Right renal cortex interstitium (tissue), 3 donors: ENCODE measurements around the gene ABCC1. TPM values are rescaled to one million over a fixed set of nuclear protein-coding genes. Genes with fewer than 3 reads are reported as not detected.

ENCODE experiments used
- DNase-seq, 3 donors: peaks; one replicate each; pipeline ENCODE4 v3.0.0-alpha.2; 2013; ENCODE audit warnings: low read depth in 3 of 3, low spot score in 2 of 3
- polyA plus RNA-seq, 3 donors: library from polyadenylated mRNA; unstranded; fragments of 120-200 nt; gene quantifications; one replicate each; pipeline ENCODE4 v1.2.1, GENCODE V29; 2013; ENCODE audit not compliant: insufficient read length in 3 of 3

Gene ABCC1
- polyA plus RNA-seq, 3 donors = 20.9 to 24.5 (median 23.1) TPM

DNA sequence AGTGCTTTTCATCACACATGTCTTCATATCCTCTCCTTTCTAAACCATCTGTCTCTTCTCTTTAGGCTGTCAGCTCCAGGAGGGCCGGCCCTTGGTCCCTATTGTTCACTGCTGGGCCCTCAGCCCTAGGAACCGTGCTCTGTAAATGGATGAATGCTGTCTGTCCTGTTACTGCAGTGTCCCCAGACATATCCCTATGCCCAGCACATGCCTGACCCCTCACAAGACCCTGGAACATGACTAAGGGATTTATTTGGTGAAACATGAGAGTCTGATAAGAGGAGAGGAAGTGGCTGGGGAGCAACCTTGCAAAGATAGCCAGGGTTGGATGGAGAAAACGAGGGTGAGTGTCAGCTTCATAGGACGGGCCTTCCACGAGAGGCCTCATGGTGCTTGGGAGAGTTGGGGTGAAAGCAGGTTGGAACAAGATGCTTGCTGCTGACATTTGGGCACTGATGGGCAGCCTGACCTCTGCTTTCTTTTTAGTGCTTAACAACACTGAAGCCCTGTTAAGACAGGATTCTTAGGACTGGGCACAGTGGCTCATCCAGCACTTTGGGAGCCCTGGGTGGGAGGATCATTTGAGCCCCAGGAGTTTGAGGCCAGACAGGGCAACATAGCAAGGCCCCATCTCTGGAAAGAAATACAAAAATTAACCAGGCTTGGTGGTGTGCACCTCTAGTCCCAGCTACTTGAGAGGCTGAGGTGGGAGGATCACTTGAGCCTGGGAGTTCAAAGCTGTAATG lies 39.0 kb downstream of the ABCC1 start:
- DNase-seq = no peak

DNA sequence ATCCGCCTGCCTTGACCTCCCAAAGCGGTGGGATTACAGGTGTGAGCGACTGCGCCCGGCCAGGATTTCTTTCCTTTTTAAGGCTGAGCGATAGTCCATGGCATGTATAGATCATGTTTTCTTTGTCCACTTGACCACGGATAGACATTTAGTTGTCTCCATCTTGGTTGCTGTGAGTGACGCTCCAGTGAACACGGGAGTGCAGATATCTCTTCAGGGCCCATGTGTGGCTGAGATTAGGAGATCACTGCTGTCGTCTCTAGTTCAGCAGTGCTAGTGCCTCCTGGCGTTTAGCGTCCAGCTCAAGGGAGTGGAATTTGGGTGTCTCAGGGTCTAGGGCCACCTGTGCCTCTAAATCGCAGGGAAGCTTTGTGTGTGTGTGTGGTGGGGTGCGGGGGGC lies 41.5 kb downstream of the ABCC1 start:
- no peak for DNase-seq

DNA sequence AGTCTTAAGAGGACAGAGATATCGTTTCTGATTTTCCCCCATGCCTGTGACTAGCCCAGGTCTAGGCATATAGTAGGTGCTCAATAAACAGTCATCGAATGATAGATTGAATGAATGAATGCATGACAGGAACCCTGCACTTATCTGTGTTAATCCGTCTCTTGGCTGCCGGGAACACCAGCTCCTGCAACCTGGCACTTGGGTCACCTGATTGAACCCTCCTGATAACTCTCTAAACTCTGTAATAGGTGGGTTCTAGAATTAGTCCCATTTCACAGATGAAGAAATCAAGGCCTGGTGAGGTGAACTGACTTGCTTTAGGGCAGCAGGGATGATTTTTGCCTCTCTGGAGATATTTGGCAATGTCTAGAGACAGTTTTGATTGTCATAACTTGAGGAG lies 43.7 kb downstream of the ABCC1 start:
- DNase-seq = no peak

DNA sequence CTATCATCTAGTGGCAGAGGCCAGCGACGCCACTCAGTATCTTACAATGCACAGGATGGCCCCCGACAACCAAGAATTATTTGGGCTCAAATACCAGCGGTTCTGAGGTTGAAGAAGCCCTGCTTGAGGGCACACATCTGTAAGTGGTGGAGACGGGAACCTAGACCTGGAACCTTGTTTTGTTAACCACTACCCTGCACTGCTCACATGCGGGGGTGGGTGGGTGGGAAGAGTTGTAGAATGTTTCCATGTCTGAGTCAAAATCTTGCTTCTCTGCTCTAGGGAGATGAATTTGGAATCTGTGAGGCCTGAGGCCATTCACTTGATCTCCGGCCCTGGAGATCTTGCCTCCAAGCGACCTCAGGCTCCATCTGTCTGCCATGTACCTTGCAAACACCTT lies 44.1 kb downstream of the ABCC1 start:
- DNase-seq = no peak

DNA sequence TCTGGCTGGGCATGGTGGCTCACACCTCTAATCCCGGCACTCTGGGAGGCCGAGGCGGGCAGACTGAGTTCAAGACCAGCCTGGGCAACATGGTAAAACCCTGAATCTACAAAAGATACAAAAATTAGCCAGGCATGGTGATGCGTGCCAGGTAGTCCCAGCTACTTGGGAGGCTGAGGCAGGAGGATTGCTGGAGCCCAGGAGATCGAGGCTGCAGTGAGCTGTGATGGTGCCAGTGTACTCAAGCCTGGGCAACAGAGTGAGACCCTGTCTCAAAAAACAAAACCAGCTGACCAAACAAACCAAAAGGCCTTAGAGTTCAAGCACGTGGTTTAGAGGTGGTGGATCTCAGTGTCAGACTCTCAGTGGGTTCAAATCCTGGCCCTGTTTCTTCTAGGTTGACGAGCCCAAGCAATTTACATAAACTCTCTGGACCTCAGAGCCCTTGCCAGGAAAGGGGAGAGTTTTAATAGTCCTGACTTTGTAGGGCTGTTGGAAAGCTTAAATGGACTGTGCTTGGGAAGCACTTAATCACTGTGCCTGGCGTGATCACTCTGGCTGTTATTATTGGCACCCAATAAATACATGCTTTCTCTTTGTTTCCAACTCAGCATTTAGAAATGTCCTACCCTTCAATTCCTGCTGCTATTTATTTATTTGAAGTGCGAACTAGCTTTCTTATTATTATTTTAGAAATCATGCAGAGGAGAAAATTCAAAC lies 44.7 kb downstream of the ABCC1 start:
- DNase-seq = no peak

DNA sequence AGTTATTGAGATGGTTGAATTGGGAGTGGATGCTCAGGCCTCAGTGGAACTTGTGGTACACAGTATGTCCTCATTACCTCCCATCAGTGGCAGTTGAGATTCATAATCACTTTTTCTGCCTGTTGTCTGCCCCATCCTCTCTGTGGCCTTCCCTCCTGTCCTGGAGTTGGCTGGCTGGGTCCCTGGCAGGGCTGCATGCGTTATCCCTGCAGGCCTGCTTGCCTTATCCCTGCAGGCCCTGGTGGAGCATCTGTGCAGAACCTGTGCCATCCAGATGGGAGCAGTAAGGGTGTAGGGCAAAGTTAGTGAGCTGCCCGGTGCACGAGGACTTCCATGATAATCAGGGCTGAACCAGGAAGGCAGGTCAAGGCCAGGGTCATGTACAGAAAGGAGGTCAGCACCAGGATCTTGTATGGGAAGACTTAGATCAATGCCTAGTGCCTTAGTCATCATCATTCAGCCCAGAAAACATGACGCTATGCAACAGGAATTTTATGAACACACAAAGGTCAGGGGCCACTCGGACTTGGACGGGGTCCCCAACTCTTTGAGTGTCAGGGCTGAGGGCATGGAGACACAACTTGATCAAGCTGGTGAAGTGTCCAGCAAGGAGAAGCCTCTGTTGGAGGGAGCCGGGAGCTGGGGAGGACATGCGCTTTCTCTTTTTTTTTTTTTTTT lies 47.2 kb downstream of the ABCC1 start:
- no peak for DNase-seq

DNA sequence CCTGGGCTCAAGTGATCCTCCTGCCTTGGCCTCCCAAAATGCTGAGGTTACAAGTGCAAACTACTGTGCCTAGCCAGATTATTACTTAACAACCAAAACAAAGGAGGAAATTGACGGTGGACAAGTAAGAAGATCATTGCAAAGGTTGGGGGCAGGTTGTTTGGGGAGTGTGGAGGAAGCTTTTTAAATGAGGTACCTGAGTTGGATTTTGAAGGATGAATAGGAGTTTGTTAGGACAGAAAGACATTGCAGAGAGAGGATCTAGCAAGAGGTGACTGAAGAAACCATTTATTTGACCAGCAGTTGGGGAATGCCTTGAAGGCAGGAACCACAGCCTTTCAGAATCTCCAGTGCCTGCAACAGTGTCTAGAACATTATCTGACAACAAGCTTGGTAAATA lies 51.3 kb downstream of the ABCC1 start:
- no peak for DNase-seq

DNA sequence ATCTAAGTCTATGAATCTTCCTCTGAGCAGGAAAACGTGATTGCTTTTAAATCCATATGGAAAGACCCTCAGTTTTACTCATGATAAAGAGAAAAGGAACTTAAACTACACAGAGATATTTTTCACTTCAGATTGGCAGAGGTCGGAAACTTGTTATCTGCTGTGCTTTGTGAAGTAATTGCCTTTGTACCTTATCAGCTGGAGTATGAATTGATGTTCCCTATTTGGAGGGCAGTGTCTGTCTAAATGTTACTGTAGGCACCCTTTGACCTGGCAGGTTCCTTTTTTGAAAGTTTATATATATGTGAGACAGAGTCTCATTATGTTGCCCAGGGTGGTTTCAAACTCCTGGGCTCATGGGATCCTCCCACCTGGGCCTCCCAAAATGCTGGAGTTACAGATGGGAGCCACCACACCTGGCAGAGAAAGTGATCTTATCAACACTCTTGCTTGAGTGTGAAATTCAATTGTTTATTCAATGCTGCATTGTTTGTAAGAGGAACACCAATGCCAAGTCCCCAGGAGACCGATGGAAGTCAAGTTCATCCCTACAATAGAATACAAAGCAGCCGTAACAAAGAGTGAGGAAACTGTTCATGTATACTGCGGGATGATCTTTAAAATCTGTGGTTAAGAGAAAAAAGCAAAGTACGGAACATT lies 52.3 kb downstream of the ABCC1 start:
- no peak for DNase-seq

DNA sequence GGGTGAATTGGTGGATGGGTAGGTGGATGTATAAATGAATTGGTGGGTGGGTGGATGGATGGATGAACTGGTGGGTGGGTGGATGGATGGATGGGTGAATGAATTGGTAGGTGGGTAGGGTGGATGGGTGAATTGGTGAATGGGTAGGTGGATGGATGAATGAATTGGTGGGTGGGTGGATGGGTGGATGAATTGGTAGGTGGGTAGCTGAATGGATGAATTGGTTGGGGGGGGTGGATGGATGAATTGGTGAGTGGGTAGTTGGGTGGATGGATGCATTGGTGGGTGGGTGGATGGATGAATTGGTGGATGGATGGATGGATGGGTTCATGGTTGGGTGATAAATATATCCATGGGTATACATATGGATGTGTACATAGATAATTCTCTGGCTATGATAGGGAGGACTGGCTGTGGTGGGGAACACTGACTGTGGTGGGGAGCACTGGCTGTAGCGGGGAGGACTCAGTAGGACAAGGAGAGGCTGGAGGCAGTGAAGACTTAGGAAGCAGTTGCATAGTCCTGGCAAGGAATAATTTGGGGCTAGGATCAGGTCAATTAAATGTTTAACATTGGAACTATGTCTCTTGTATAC lies 54.4 kb downstream of the ABCC1 start:
- DNase-seq = no peak

DNA sequence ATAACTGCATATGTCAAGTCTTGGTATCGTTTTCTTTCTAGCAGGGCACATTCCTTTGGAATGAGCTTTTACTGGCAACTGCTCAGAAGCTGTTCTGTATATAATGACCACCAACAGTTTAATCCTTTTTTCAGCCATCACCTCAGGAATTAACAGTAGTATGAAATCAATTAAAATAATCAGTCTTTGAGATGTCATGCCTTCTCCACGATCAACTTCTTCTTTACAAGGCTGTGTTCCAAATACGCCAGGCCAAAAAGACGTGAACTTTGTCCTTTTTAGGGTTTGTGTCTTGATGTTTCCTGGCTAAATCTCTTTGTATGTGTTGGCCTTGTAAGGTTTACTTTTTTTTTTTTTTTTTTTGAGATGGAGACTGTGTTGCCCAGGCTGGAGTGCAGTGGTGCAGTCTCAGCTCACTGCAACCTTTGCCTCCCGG lies 54.9 kb downstream of the ABCC1 start:
- no peak for DNase-seq

DNA sequence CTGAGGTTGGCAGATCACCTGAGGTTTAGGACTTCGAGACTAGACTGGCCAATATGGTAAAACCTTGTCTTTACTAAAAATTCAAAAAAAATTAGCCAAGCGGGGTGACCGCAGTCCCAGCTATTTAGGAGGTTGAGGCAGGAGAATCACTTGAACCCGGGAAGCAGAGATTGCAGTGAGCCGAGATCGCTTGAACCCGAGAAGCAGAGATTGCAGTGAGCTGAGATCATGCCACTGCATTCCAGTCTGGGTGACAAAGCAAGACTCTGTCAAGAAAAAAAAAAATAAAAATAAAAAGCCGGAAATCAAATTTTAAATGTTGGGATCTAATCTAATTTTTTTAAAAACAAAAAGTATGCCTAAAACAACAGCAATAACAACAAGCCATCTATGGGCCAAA lies 56.3 kb downstream of the ABCC1 start:
- DNase-seq = no peak

DNA sequence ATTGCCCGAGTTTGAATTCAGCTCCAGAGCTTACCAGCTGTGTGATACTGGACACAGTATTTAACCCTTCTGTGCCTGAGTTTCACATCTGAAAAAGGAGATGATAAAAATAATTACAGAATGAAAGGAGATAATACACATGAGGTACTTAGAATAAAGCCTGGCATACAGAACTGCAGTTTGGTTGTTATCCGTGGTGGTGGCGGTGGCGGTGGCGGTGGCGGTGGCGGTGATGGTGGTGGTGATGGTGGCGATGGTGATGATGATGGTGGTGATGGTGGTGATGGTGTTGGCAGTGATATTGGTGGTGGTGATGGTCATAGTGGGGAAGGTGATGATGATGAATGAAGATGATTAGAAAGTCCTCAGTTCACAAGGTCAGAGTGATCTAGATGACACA lies 57.2 kb downstream of the ABCC1 start:
- no peak for DNase-seq

DNA sequence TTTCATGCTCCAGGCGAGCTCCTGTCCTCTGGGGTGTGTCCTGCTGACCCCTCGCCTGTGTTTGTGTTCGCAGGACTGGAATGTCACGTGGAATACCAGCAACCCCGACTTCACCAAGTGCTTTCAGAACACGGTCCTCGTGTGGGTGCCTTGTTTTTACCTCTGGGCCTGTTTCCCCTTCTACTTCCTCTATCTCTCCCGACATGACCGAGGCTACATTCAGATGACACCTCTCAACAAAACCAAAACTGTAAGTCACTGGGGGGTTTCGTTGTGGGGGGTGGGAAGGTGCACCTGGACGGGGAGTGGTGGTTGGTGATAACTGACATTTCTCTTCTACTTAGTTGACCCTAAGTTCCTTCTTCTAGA lies 58.3 kb downstream of the ABCC1 start:
- DNase-seq = no peak

DNA sequence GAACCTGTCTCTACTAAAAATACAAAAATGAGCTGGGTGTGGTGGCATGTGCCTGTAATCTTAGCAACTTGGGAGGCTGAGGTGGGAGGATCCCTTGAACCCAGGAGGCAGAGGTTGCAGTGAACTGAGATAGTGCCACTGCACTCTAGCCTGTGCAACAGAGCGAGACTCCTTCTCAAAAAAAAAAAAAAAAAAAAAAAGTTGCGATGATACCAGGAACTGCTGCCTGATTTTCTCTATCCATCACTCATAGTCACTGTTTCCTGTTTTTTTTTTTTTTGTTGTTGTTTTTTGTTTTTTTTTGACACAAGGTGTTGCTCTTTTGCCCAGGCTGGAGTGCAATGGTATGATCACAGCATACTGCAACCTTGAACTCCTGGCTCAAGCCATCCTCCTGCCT lies 59.2 kb downstream of the ABCC1 start:
- DNase-seq = no peak

DNA sequence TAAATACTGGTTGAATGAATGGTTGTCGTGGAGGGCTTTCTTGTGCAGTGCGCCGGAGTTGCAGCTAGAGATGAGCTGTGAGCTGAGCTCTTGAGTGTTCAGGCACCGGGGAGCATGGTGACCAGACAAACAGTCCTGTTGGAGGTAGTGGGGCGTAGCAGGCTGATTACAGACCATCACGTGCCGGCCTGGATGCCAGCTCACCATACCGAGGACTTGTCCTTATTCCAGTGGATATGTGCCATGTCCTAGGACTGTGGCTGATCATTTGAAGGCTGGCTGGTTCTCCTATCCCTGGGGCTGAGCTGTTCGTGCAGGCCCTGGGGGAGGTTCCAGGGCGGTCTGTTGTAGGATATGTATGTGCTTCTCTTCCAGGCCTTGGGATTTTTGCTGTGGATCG lies 60.0 kb downstream of the ABCC1 start:
- DNase-seq = no peak

DNA sequence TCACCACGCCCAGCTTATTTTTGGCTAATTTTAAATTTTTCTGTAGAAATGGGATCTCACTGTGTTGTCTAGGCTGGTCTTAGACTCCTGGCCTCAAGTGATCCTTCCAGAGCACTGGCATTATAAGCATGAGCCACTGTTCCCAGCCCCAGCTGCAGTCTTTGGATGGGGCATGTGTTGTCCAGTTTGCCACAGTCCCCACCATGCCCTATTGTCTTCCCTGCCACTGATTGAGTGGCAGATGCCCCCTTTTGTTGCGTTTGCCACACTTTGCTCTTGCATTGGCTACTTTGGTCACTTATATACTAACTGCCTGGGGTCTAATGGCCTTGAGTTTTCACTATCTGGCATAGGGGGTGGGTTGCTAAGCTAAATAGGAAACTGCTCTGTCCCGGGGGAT lies 60.8 kb downstream of the ABCC1 start:
- no peak for DNase-seq

DNA sequence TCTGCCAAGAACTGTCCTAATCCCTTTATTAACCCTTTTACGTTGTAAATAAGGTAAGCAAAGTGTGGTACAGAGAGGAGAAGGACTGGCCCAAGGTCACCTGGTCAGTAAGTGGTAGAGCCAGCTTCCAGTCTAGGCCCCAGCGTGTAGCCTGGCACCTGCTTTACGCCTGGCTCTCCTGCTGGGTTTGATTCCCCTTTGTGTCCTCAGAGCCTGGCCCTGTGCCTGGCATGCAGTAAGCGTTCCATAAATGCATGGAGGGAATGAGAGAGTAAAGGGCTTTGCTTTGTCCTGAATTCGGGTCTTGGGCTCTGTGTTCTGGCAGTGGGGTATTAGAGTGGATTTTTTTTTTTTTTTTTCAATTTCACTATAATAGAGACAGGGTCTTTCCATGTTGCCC lies 62.7 kb downstream of the ABCC1 start:
- no peak for DNase-seq

DNA sequence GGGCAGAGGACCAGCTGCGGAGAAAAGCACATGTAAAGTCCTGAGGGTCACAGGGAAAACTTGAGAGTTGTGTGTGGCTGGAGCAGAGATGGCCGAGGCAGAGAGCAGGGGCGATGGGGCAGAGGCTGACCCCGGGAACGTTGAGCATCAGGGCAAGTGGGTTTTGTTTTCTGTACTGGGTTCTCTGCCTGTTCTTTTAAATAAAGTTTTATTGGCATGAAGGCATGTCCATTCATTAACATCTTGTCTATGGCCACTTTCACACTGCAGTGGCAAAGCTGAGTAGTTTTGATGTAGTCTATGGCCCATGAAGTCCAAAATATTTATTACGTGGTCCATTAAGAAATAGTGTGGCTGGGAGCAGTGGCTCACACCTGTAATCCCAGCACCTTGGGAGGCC lies 64.4 kb downstream of the ABCC1 start:
- DNase-seq = no peak

DNA sequence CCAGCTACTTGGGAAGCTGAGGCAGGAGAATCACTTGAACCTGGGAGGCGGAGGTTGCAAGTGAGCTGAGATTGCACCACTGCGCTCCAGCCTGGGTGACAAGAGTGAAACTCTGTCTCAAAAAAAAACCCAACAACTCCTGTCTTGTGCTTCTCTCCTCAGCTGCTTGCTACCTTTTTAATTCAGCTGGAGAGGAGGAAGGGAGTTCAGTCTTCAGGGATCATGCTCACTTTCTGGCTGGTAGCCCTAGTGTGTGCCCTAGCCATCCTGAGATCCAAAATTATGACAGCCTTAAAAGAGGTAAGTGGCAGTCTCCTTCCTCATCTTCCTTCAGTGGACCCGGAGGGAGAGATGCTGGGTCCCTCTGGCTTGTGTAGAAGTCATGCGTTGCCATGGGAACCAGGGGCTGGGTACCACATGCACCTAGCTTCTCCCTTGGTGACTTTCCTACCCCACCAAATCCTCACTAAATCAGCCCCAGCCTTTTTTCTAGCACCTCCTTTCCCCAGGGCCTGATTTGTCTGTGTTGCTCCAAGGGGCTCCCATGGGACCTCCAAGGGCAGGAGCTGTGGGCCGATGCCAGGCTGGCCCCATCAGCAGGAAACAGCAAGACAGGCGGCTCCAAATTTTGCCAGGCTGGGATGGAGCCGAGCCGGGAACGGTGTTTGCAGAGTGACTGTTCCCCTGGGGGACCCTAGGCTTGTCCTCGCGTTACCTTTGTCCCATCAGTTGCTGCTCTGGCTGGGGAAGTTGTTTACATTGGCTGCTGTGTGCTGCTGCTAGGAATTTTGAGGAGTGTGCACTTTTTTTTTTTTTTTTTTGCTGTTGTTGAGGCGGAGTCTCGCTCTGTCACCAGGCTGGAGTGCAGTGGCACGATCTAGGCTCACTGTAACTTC lies 65.2 kb downstream of the ABCC1 start:
- no peak for DNase-seq

DNA sequence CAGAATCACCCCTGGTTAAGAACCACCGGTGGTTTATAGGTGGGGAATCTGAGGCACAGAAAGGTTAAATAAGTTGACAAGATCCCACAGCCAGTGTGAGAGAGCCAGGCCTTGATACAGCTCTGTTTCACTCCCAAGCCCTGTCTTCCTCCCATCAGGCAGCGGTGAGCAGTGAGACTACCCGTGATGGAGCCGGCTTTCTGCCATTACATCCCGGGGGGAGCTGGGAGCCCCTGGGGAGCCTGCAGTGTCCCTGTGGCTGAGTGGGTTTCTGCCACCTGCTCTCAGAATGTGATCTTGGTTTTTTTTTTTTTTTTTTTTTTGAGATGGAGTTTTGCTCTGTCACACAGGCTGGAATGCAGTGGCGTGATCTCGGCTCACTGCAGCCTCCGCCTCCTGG lies 66.4 kb downstream of the ABCC1 start:
- DNase-seq = no peak
